Type B pancreatic cell (in vitro differentiated cells): ENCODE results near the gene SEPTIN2. TPM values are rescaled to one million over a fixed set of nuclear protein-coding genes. Genes with fewer than 3 reads are reported as not detected.

Experiments used
- DNase-seq: peaks from one replicate; pipeline ENCODE4 v3.0.0; 2021; ENCODE audit warnings: mixed read lengths; ENCODE audit not compliant: unreplicated experiment; ENCODE audit errors: extremely low spot score
- H3K27ac Mint-ChIP-seq: 2 replicates; pipeline ENCODE4 v1.8.0; 2021; ENCODE audit warnings: mild to moderate bottlenecking, mixed read lengths
- H3K27me3 Mint-ChIP-seq: 2 replicates; pipeline ENCODE4 v1.8.0; 2021; ENCODE audit warnings: mixed read lengths
- H3K36me3 Mint-ChIP-seq: 2 replicates; pipeline ENCODE4 v1.8.0; 2021; ENCODE audit warnings: mixed read lengths
- H3K4me1 Mint-ChIP-seq: one replicate; pipeline ENCODE4 v1.8.0; 2021; ENCODE audit warnings: mixed read lengths; ENCODE audit not compliant: unreplicated experiment
- H3K4me3 Mint-ChIP-seq: 2 replicates; pipeline ENCODE4 v1.8.0; 2021; ENCODE audit warnings: mild to moderate bottlenecking, mixed read lengths
- H3K9me3 Mint-ChIP-seq: 2 replicates; pipeline ENCODE4 v1.8.0; 2021; ENCODE audit warnings: mixed read lengths
- total RNA-seq: library from RNA; stranded (reverse); gene quantifications from 2 replicates; pipeline ENCODE4 v1.2.1, GENCODE V29; 2021; ENCODE audit warnings: low replicate concordance
- TF ChIP-seq, protein P1 (sequence below): fragments of 200-600 bp; sonication (generic); conservative IDR thresholded peaks from 2 replicates; pipeline ENCODE4 v1.5.0; 2021; ENCODE audit warnings: antibody characterized with exemption, mild to moderate bottlenecking

The SEPTIN2 gene
- total RNA-seq, 1 donor from 2014 or later: 425 TPM

DNA sequence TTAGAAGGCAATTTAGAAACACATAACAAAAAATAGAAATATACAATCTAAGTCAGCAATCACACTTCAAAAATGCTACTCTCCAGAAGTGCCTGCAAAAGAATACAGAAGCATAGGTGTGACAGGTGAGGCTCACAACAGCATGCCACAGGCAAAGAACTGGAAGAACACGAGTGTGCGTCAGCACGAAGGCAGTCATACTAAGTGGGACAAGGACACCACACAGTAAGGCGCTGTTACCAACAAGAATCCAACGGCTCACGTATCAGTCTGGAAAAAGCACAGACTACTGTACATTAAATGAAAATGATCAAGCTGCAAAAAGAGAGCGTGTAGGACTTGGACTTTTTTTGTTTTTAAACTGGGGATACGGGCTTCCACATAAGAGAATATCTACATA, 19.0 kb upstream of the SEPTIN2 start:
- no peak overlapping the region for H3K27ac Mint-ChIP-seq
- DNase-seq: no peak
- H3K9me3 Mint-ChIP-seq: peaks cover 4% of the 10 kb centered on the region
- peaks cover 18% of the 10 kb centered on the region for H3K36me3 Mint-ChIP-seq
- no peaks in the 10 kb centered on the region for H3K27me3 Mint-ChIP-seq
- peaks cover 14% of the 10 kb centered on the region for H3K4me1 Mint-ChIP-seq
- no peak overlapping the region for H3K4me3 Mint-ChIP-seq
- TF ChIP-seq, protein P1, sequence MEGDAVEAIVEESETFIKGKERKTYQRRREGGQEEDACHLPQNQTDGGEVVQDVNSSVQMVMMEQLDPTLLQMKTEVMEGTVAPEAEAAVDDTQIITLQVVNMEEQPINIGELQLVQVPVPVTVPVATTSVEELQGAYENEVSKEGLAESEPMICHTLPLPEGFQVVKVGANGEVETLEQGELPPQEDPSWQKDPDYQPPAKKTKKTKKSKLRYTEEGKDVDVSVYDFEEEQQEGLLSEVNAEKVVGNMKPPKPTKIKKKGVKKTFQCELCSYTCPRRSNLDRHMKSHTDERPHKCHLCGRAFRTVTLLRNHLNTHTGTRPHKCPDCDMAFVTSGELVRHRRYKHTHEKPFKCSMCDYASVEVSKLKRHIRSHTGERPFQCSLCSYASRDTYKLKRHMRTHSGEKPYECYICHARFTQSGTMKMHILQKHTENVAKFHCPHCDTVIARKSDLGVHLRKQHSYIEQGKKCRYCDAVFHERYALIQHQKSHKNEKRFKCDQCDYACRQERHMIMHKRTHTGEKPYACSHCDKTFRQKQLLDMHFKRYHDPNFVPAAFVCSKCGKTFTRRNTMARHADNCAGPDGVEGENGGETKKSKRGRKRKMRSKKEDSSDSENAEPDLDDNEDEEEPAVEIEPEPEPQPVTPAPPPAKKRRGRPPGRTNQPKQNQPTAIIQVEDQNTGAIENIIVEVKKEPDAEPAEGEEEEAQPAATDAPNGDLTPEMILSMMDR: no peak

DNA sequence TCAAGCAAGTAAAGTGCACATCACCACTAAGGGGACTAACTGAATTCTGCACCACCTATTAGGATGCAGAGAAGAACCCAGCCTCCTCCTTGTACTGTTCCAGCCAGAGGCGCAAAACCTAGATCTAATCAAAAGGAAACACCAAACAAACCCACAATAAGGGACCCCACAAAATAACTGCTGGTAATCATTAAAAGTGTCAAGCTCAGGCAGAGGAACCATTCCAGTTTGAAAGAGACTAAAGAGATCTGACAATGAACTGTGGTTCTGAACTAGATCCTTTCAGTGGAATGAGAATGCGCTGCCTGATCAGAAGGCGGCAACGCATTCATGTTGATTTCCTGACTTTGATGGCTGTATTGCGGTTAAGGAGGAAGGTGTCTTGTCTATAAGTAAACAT, 17.1 kb upstream of the SEPTIN2 start:
- peaks cover 24% of the 10 kb centered on the region for H3K4me1 Mint-ChIP-seq
- no peak overlapping the region for H3K27ac Mint-ChIP-seq

DNA sequence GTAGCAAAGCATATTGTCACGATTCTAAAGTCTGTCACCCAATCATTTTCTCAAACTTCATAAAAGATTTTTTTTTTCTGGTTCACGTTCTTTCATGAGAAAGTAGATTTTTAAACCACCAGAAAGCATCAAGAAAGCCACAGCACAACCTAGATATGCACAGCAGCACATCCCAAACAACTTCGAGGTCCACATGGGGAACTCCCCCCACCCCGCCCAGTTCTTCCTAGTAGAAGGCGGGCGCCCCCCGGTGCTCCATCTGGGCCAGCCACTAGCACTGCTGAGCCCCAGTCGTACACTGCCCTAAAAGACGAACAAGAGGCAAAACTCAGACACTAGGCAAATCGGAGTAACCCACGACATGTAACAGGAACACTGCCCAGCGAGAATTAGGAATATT, 15.7 kb upstream of the SEPTIN2 start:
- no peak for DNase-seq
- TF ChIP-seq, protein P1: no peak
- Mint-ChIP-seq H3K27ac (peak overlapping the region; percentile 26), H3K27me3 (no peaks in the 10 kb centered on the region), H3K9me3 (peaks cover 4% of the 10 kb centered on the region), H3K4me3 (no peak overlapping the region), H3K36me3 (peaks cover 18% of the 10 kb centered on the region), H3K4me1 (peaks cover 36% of the 10 kb centered on the region)

More for the DNA sequence above, 17.1 kb upstream of the SEPTIN2 start:
- H3K36me3 Mint-ChIP-seq: peaks cover 18% of the 10 kb centered on the region
- peaks cover 4% of the 10 kb centered on the region for H3K9me3 Mint-ChIP-seq
- no peaks in the 10 kb centered on the region for H3K27me3 Mint-ChIP-seq
- DNase-seq: no peak
- no peak overlapping the region for H3K4me3 Mint-ChIP-seq
- TF ChIP-seq, protein P1: no peak

DNA sequence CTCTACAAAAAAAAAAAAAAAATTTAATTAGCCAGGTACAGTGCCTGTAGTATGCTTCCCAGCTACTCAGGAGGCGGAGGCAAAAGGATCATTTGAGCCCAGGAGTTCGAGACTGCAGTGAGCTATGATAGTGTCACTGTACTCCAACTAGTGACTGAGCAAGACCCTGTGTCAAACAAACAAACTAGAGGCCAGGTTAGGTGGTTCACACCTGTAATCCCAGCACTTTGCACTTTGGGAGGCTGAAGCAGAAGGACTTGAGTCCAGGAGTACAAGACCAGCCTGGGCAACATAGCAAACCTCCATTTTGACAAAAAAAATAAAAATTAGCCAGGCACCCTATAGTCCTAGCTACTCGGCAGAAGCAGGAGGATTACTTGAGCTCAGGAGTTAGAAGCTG, 13.6 kb upstream of the SEPTIN2 start:
- no peak overlapping the region for H3K27ac Mint-ChIP-seq
- peaks cover 36% of the 10 kb centered on the region for H3K4me1 Mint-ChIP-seq
- H3K9me3 Mint-ChIP-seq: peaks cover 4% of the 10 kb centered on the region
- H3K36me3 Mint-ChIP-seq: peaks cover 9% of the 10 kb centered on the region
- H3K27me3 Mint-ChIP-seq: no peaks in the 10 kb centered on the region
- no peak overlapping the region for H3K4me3 Mint-ChIP-seq
- DNase-seq: no peak
- TF ChIP-seq, protein P1: no peak

DNA sequence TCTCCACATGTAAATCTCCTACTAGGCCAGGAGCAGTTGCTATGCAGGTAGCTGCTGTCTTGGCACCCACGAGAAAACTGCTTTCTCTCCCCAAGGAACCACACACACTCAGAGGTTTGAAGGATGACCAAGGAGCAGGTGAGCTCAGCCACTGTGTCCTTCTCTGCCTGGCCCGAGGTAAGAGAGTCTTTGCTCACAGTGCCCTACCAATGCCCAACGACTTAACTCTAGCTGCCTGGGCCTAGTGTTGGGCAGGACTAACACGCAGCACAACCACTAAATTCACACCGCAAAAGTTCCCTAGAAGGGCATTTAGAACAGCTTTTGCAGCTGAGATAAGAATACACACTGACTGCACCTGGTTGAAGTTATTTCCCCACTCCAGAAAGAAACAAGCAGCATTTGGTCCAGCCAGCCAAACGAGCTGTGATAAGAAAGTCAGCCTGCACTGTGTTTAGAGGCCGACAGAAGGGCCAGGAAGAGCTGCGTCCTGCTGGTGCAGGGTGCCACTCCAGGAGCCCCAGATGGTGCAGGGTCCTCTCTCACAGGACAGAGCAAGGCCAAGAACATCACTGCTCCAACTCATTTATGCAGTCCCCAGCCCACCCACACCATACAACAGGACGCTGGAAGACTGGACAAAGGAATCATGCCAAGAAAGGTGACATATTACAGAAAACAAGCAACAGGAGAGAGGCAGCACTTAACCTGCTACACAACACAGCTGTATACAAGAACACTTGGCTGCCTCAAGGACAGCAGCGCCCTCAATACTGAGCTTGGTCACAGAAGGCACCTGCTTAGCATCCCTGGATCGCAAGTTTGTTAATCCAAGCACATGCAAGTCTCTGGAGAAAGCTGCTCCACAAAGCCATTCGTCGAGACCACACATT, 12.7 kb upstream of the SEPTIN2 start:
- peak overlapping the region; percentile 20 for H3K27ac Mint-ChIP-seq
- H3K4me3 Mint-ChIP-seq: no peak overlapping the region

More for the DNA sequence above, 12.7 kb upstream of the SEPTIN2 start:
- DNase-seq: no peak
- H3K36me3 Mint-ChIP-seq: peaks cover 8% of the 10 kb centered on the region
- TF ChIP-seq, protein P1: no peak
- H3K4me1 Mint-ChIP-seq: peaks cover 40% of the 10 kb centered on the region
- no peaks in the 10 kb centered on the region for H3K27me3 Mint-ChIP-seq
- peaks cover 4% of the 10 kb centered on the region for H3K9me3 Mint-ChIP-seq
